Ovary (tissue), 9 donors: ENCODE data around the gene HTATSF1. TPM values are rescaled to one million over a fixed set of nuclear protein-coding genes. Genes with fewer than 3 reads are reported as not detected.

Experiments
- DNase-seq, 5 donors: peaks; one replicate each; pipeline ENCODE4 v3.0.0-alpha.2; 2019 to 2020
- H3K27ac ChIP-seq, 2 donors: fragments of 200-600 bp; one replicate each; pipeline versions ENCODE4 v1.5.1 to v1.8.0; 2019 to 2022
- H3K27me3 ChIP-seq: fragments of 200-600 bp; one replicate; pipeline ENCODE4 v1.8.0; 2022
- H3K36me3 ChIP-seq: fragments of 200-600 bp; sonication (generic); one replicate; pipeline ENCODE4 v1.5.1; 2019
- H3K4me1 ChIP-seq: one replicate; pipeline ENCODE4 v1.8.1; 2013; ENCODE audit warnings: mild to moderate bottlenecking, moderate library complexity; ENCODE audit not compliant: insufficient read depth
- H3K4me3 ChIP-seq: fragments of 200-600 bp; sonication (generic); one replicate; pipeline ENCODE4 v1.5.1; 2017
- H3K9me3 ChIP-seq, 2 donors: fragments of 200-600 bp in 1 of 2; sonication (generic) in 1 of 2; one replicate each; pipeline versions ENCODE4 v1.5.1 to v1.8.1; 2013 to 2019; ENCODE audit warnings: mild to moderate bottlenecking in 1 of 2, moderate library complexity in 1 of 2
- EP300 ChIP-seq: sonication (generic); formaldehyde crosslinking; IDR thresholded peaks from one replicate; pipeline ENCODE4 v1.6.1; 2017; ENCODE audit warnings: antibody characterized with exemption
- POLR2A ChIP-seq: fragments of 450-650 bp; IDR thresholded peaks from one replicate; pipeline ENCODE4 v1.6.1; 2017; ENCODE audit warnings: antibody characterized with exemption, mild to moderate bottlenecking, moderate library complexity
- WGBS, 3 donors: extraction: QIAGEN DNeasy Blood & Tissue Kit in 1 of 3; methylation state at CpG; one replicate each; pipeline versions ENCODE4 v1.1.5 to v1.1.7; 2013 to 2017; 5-methylcytosine and 5-hydroxymethylcytosine counted together
- intact Hi-C, 4 donors: fragments of 100-400 bp; cut with DNase I; formaldehyde crosslinking; loops; one replicate each; pipeline versions ENCODE4 v1.11.0 to v1.15.1; 2022 to 2023
- polyA plus RNA-seq, 2 donors: library from polyadenylated mRNA; stranded (reverse); fragments of 200-250 nt in 1 of 2; fragments of 350-450 nt in 1 of 2; fragmentation: Illumina TruSeq in 1 of 2; extraction: RNeasy Lipid Tissue Mini Kit (QIAGEN cat#74804) in 1 of 2; gene quantifications; one replicate each; pipeline ENCODE4 v1.2.3, GENCODE V29; 2013 to 2014
- total RNA-seq, 7 donors: library from RNA; depleted of rRNA in 2 of 7; stranded (reverse); fragments of >200 nt in 2 of 7; fragmentation: NEBNext Ultra II Directional in 3 of 7; extraction: Animal tissue kit (Norgen Biotek cat#: 25700) in 3 of 7; gene quantifications; one replicate each; pipeline versions ENCODE4 v1.1.0 to v1.2.4, GENCODE V29; 2016 to 2023
- TF ChIP-seq, protein P1 (sequence below), 3 donors: fragments of 450-650 bp in 2 of 3; fragments of 200-600 bp in 1 of 3; IDR thresholded peaks; one replicate each; pipeline versions ENCODE4 v1.5.1 to v1.8.0; 2016 to 2022; ENCODE audit warnings: antibody characterized with exemption in 3 of 3, mild to moderate bottlenecking in 1 of 3
- donor health status: DM: no; HTN: no; CAD: no; lungs with moderate emphysema.
- donor health status: DM: no; HTN: no; CAD: no.
- donor health status: Bipolar disorder and iron deficiency.
- donor health status: DM: yes; HTN: yes; CAD: no.
- donor health status: DM: no; HTN: no; CAD: no.
- donor health status: DM: yes; HTN: yes; CAD: no.

Gene HTATSF1
- total and polyA plus RNA-seq, 9 donors = 44.2 to 72.3 (median 58.8) TPM

DNA sequence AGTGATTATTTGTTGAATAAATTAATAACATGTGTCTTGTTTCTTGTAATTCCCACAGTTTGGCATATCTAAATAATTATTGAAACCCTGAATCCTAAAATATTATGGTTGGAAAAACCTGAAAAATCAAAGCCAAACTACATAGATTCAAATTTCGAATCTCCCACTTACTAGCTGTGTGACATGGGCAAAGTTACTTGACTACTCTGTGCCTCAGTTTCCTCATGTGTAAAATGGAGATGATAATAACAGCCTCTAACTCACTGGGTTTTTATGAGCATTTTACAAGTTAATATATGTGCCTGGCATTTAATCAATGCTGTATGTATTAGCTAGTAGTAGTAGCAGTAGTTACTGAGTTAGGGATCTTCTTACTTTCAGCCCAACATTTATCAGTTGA lies 44.3 kb upstream of the HTATSF1 start:
- Histone ChIP-seq H3K36me3 (no peaks in the 10 kb centered on the region), H3K27me3 (no peaks in the 10 kb centered on the region), H3K4me1 (no peaks in the 10 kb centered on the region), H3K4me3 (no peak overlapping the region), H3K27ac (no peak overlapping the region), H3K9me3 (no peaks in the 10 kb centered on the region)
- 64 to 74% (median 67%) methylated on average over 1 of the region's 1 CpG for WGBS, 3 donors
- DNase-seq = no peak
- TF ChIP-seq, protein P1, sequence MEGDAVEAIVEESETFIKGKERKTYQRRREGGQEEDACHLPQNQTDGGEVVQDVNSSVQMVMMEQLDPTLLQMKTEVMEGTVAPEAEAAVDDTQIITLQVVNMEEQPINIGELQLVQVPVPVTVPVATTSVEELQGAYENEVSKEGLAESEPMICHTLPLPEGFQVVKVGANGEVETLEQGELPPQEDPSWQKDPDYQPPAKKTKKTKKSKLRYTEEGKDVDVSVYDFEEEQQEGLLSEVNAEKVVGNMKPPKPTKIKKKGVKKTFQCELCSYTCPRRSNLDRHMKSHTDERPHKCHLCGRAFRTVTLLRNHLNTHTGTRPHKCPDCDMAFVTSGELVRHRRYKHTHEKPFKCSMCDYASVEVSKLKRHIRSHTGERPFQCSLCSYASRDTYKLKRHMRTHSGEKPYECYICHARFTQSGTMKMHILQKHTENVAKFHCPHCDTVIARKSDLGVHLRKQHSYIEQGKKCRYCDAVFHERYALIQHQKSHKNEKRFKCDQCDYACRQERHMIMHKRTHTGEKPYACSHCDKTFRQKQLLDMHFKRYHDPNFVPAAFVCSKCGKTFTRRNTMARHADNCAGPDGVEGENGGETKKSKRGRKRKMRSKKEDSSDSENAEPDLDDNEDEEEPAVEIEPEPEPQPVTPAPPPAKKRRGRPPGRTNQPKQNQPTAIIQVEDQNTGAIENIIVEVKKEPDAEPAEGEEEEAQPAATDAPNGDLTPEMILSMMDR (IDR thresholded peaks at IDR 0.05) = no peak
- no peak for TF ChIP-seq EP300
- TF ChIP-seq POLR2A = no peak
- intact Hi-C loops = no loop called here

- no peaks in the 10 kb centered on the region for H3K27me3 ChIP-seq
- no peaks in the 10 kb centered on the region for H3K9me3 ChIP-seq
- TF ChIP-seq, protein P1 (IDR thresholded peaks at IDR 0.05) = no peak
- TF ChIP-seq EP300 (no peak), POLR2A (no peak)
- no peaks in the 10 kb centered on the region for H3K4me1 ChIP-seq
- no peak for DNase-seq
- H3K4me3 ChIP-seq = no peak overlapping the region
- intact Hi-C loops = no loop called here
- H3K36me3 ChIP-seq = no peaks in the 10 kb centered on the region
- WGBS, 3 donors = 31 to 44% (median 33%) methylated on average over 1 of the region's 1 CpG
- H3K27ac ChIP-seq = no peak overlapping the region
These were observed 43.6 kb upstream of the HTATSF1 start for GRCh38 chrX:136453771-136454170.

DNA sequence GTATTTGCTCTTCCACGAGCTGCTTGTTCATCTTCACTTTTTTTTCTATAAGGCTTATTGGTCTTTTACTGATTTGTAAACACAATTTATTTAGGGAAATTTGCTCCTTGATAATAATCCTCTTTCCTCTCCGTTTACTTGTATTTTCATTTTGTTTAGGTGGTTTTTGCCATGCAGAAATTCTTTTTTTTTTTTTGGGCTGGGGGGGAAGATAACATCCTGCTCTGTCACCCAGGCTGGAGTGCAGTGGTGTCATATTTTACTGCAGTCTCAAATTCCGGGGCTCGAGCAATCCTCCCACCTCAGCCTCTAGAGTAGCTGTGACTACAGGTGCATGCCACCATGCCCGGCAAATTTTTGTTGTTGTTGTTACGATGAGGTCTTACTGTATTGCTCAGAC lies 41.3 kb upstream of the HTATSF1 start:
- no peak overlapping the region for H3K4me3 ChIP-seq
- no peaks in the 10 kb centered on the region for H3K36me3 ChIP-seq
- intact Hi-C loops = no loop called here
- no peaks in the 10 kb centered on the region for H3K9me3 ChIP-seq
- no peaks in the 10 kb centered on the region for H3K4me1 ChIP-seq
- DNase-seq = no peak
- H3K27me3 ChIP-seq = no peaks in the 10 kb centered on the region
- H3K27ac ChIP-seq = no peak overlapping the region
- WGBS, 3 donors = 61 to 73% (median 64%) methylated on average over 6 of the region's 6 CpGs
- TF ChIP-seq, protein P1 (IDR thresholded peaks at IDR 0.05) = no peak
- TF ChIP-seq POLR2A (no peak), EP300 (no peak)

DNA sequence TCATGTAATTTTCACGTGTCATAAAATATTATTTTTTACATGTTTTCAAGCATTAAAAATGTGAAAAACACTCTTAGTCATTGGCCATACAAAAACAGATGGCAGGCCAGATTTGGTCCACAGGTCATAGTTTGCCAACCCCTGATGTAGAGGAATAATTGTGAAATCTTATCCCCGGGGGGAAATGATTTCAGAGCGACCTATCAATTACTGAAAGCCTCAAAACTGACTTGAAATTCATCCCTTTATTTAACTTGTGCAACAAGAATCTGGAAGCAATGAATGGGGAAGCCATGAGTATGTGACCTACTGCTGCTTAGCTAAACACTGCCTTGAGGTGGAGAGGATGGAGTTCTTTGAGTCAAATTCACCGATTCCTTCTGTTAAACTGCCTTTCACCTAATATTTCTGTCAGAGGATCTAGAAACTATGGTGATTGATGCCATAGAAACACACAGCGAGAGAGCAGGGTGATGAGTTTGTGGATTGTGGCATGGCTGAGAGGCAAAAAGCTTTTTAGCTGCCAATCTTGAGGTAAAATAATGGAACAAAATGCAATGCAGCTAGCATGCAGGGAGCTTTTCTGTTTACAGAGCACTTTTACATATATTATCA lies 40.0 kb upstream of the HTATSF1 start:
- WGBS, 3 donors = 41 to 62% (median 49%) methylated on average over 5 of the region's 5 CpGs
- Histone ChIP-seq H3K4me1 (no peaks in the 10 kb centered on the region), H3K36me3 (no peaks in the 10 kb centered on the region), H3K4me3 (no peak overlapping the region), H3K27ac (no peak overlapping the region), H3K27me3 (no peaks in the 10 kb centered on the region), H3K9me3 (no peaks in the 10 kb centered on the region)
- DNase-seq = no peak
- TF ChIP-seq EP300 (no peak), POLR2A (no peak)
- TF ChIP-seq, protein P1 (IDR thresholded peaks at IDR 0.05) = no peak
- intact Hi-C loops = no loop called here
